Astrocyte (in vitro differentiated cells and primary cell): Measurements from ENCODE around the gene IQCK. TPM values are rescaled to one million over a fixed set of nuclear protein-coding genes. Genes with fewer than 3 reads are reported as not detected.
A peak's percentile ranks its signal among the peaks of the same experiment; 100 is the strongest.

Source experiments
- DNase-seq: peaks from one replicate; pipeline ENCODE4 v3.0.0-alpha.2; 2010; ENCODE audit warnings: low read depth
- FAIRE-seq: peaks from 2 replicates; lab custom pipeline; 2011; peaks lifted over from hg19 to GRCh38; lab: Jason Lieb, UNC
- H2AFZ ChIP-seq: 2 replicates; pipeline ENCODE4 v1.6.0; 2012; ENCODE audit warnings: low read depth, low read length, inconsistent platforms
- H3K27ac ChIP-seq: 2 replicates; pipeline ENCODE4 v1.5.1; 2011; ENCODE audit warnings: low read depth, low read length, inconsistent platforms
- H3K27me3 ChIP-seq: 2 replicates; pipeline ENCODE4 v1.6.0; 2011; ENCODE audit warnings: low read length, inconsistent platforms; ENCODE audit not compliant: insufficient read depth
- H3K36me3 ChIP-seq: 2 replicates; pipeline ENCODE4 v1.5.1; 2011; ENCODE audit warnings: low read length, inconsistent platforms; ENCODE audit not compliant: insufficient read depth
- H3K4me1 ChIP-seq: 2 replicates; pipeline ENCODE4 v1.5.1; 2011; ENCODE audit warnings: low read length, inconsistent platforms; ENCODE audit not compliant: insufficient read depth
- H3K4me2 ChIP-seq: 2 replicates; pipeline ENCODE4 v1.6.0; 2012; ENCODE audit warnings: low read length, inconsistent platforms
- H3K4me3 ChIP-seq: 2 replicates; pipeline ENCODE4 v1.5.1; 2011; ENCODE audit warnings: low read depth, mild to moderate bottlenecking, low read length, inconsistent platforms; ENCODE audit not compliant: insufficient read depth
- H3K79me2 ChIP-seq: 2 replicates; pipeline ENCODE4 v1.6.0; 2012; ENCODE audit warnings: mild to moderate bottlenecking, low read length, inconsistent platforms; ENCODE audit not compliant: insufficient read depth
- H3K9ac ChIP-seq: 2 replicates; pipeline ENCODE4 v1.6.0; 2012; ENCODE audit warnings: mild to moderate bottlenecking, low read length, inconsistent platforms
- H3K9me3 ChIP-seq: 2 replicates; pipeline ENCODE4 v1.5.1; 2012; ENCODE audit warnings: low read depth, mild to moderate bottlenecking, low read length, inconsistent platforms; ENCODE audit not compliant: insufficient read depth
- H4K20me1 ChIP-seq: 2 replicates; pipeline ENCODE4 v1.6.0; 2012; ENCODE audit warnings: low read length, inconsistent platforms; ENCODE audit not compliant: insufficient read depth
- H3K27ac Mint-ChIP-seq: one replicate; pipeline ENCODE4 v1.8.0; 2021; ENCODE audit warnings: mild to moderate bottlenecking, mixed read lengths; ENCODE audit not compliant: unreplicated experiment
- H3K27me3 Mint-ChIP-seq: one replicate; pipeline ENCODE4 v1.8.0; 2021; ENCODE audit warnings: low read depth, mixed read lengths; ENCODE audit not compliant: unreplicated experiment
- H3K36me3 Mint-ChIP-seq: one replicate; pipeline ENCODE4 v1.8.0; 2021; ENCODE audit warnings: low read depth, mixed read lengths; ENCODE audit not compliant: unreplicated experiment
- H3K4me1 Mint-ChIP-seq: one replicate; pipeline ENCODE4 v1.8.0; 2021; ENCODE audit warnings: low read depth, mixed read lengths; ENCODE audit not compliant: unreplicated experiment
- H3K4me3 Mint-ChIP-seq: one replicate; pipeline ENCODE4 v1.8.0; 2021; ENCODE audit warnings: mild to moderate bottlenecking, moderate library complexity, mixed read lengths; ENCODE audit not compliant: unreplicated experiment
- H3K9me3 Mint-ChIP-seq: one replicate; pipeline ENCODE4 v1.8.0; 2021; ENCODE audit warnings: mild to moderate bottlenecking, mixed read lengths; ENCODE audit not compliant: unreplicated experiment
- CTCF ChIP-seq: IDR thresholded peaks from 2 replicates; pipeline ENCODE4 v1.5.1; 2011; ENCODE audit warnings: low read depth, mild to moderate bottlenecking, inconsistent platforms, low read length, moderate library complexity; ENCODE audit not compliant: insufficient read depth
- EZH2 ChIP-seq: IDR thresholded peaks from 2 replicates; pipeline ENCODE4 v1.6.1; 2012; ENCODE audit warnings: mild to moderate bottlenecking, low read length, inconsistent platforms; ENCODE audit not compliant: insufficient read depth
- total RNA-seq: library from RNA; stranded (reverse); gene quantifications from 2 replicates; pipeline ENCODE4 v1.2.1, GENCODE V29; 2021

Gene IQCK
- total RNA-seq, 1 donor from 2014 or later = 5.9 TPM

GRCh38 chr16:19885451-19886072 is 167.5 kb downstream of the IQCK start:
- peaks cover 9% of the 10 kb centered on the region for H4K20me1 ChIP-seq
- FAIRE-seq = no peak
- peaks cover 24% of the 10 kb centered on the region for H3K4me1 ChIP-seq
- Mint-ChIP-seq H3K4me1 (peaks cover 5% of the 10 kb centered on the region), H3K27me3 (peaks cover 6% of the 10 kb centered on the region), H3K4me3 (peak overlapping the region; percentile 82), H3K9me3 (peaks cover 5% of the 10 kb centered on the region), H3K36me3 (peaks cover 2% of the 10 kb centered on the region), H3K27ac (no peak overlapping the region)
- peak overlapping the region; percentile 94 for H3K4me2 ChIP-seq
- H3K79me2 ChIP-seq = peaks cover 3% of the 10 kb centered on the region
- H3K9ac ChIP-seq = no peak overlapping the region
- H3K9me3 ChIP-seq = no peaks in the 10 kb centered on the region
- TF ChIP-seq CTCF = no peak
- TF ChIP-seq EZH2 = peak; percentile 41
- peaks cover 21% of the 10 kb centered on the region for H3K27me3 ChIP-seq
- H3K27ac ChIP-seq = no peak overlapping the region
- H3K4me3 ChIP-seq = peak overlapping the region; percentile 57
- DNase-seq = no peak
- no peaks in the 10 kb centered on the region for H3K36me3 ChIP-seq
- H2AFZ ChIP-seq = peak overlapping the region; percentile 65

DNA sequence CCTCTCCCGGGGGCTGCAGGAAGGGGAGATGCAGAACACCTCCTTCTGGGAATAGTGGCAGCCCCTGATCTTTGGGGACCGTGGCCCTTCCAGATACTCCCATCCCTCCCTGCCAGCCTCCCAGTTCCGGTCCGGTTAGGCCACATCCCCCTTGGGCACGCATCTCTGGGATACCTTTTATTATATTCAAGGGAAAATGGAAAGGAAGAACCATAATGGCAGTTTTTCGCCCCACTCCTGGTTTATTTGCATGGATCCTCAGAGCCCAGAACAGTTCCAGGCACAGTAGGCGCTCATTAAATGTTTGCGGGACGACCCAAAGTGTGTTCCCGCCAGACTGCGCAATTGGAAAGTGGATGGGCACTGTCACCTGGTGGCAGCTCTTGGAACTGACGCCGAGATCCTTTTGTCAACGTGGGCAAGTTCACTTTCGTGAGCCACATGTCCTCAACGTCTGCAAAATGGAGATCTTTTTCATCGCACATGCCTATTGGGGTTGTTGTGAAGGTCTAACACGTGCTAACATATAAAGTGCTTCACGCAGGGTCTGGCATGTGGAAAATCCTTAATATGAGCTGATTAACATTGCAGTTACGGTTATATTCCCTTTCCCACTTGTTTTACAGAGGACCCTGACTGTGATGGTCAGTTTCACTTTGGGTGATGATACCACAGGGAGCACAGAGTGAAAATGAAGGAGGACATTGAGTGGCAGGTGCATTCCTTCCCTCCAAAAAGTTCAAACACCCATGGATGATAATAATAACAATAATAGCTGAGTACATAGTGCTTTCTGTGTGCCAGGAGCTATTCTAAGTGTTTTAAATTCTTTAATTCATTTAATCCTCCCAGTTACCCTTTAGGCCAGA is 168.2 kb downstream of the IQCK start:
- Histone ChIP-seq H3K36me3 (no peaks in the 10 kb centered on the region), H2AFZ (peak overlapping the region; percentile 65), H3K27me3 (peaks cover 20% of the 10 kb centered on the region), H3K4me1 (peaks cover 24% of the 10 kb centered on the region), H3K79me2 (no peaks in the 10 kb centered on the region), H3K27ac (no peak overlapping the region), H4K20me1 (peaks cover 5% of the 10 kb centered on the region), H3K9ac (peak overlapping the region; percentile 15), H3K9me3 (no peaks in the 10 kb centered on the region), H3K4me2 (peak overlapping the region; percentile 94), H3K4me3 (peak overlapping the region; percentile 14)
- peaks cover 2% of the 10 kb centered on the region for H3K36me3 Mint-ChIP-seq
- peaks cover 2% of the 10 kb centered on the region for H3K9me3 Mint-ChIP-seq
- no peak overlapping the region for H3K27ac Mint-ChIP-seq
- FAIRE-seq (peak; percentile 5), DNase-seq (peak; percentile 47)
- peaks cover 6% of the 10 kb centered on the region for H3K27me3 Mint-ChIP-seq
- H3K4me3 Mint-ChIP-seq = peak overlapping the region; percentile 70
- peaks cover 5% of the 10 kb centered on the region for H3K4me1 Mint-ChIP-seq
- no peak for TF ChIP-seq EZH2
- TF ChIP-seq CTCF = peak; percentile 100

GRCh38 chr16:19888834-19889233 is 170.8 kb downstream of the IQCK start:
- no peak overlapping the region for H3K4me3 ChIP-seq
- no peak overlapping the region for H3K4me2 ChIP-seq
- no peak overlapping the region for H3K27ac Mint-ChIP-seq
- no peaks in the 10 kb centered on the region for H3K79me2 ChIP-seq
- H3K27me3 ChIP-seq = no peaks in the 10 kb centered on the region
- no peak overlapping the region for H3K27ac ChIP-seq
- H3K9ac ChIP-seq = no peak overlapping the region
- H3K4me1 Mint-ChIP-seq = no peaks in the 10 kb centered on the region
- H3K36me3 ChIP-seq = no peaks in the 10 kb centered on the region
- no peaks in the 10 kb centered on the region for H3K9me3 ChIP-seq
- TF ChIP-seq CTCF (no peak), EZH2 (no peak)
- H2AFZ ChIP-seq = no peak overlapping the region
- no peak overlapping the region for H3K4me3 Mint-ChIP-seq
- H3K27me3 Mint-ChIP-seq = peaks cover 2% of the 10 kb centered on the region
- FAIRE-seq = no peak
- H3K4me1 ChIP-seq = peaks cover 12% of the 10 kb centered on the region
- no peak for DNase-seq
- no peaks in the 10 kb centered on the region for H3K36me3 Mint-ChIP-seq
- no peaks in the 10 kb centered on the region for H3K9me3 Mint-ChIP-seq
- no peaks in the 10 kb centered on the region for H4K20me1 ChIP-seq
